ENCODE data around the gene FOXM1. TPM values are rescaled to one million over a fixed set of nuclear protein-coding genes. Genes with fewer than 3 reads are reported as not detected.

FOXM1 gene
- total RNA-seq, 1 experiment from 2014 or later: 118 TPM

DNA sequence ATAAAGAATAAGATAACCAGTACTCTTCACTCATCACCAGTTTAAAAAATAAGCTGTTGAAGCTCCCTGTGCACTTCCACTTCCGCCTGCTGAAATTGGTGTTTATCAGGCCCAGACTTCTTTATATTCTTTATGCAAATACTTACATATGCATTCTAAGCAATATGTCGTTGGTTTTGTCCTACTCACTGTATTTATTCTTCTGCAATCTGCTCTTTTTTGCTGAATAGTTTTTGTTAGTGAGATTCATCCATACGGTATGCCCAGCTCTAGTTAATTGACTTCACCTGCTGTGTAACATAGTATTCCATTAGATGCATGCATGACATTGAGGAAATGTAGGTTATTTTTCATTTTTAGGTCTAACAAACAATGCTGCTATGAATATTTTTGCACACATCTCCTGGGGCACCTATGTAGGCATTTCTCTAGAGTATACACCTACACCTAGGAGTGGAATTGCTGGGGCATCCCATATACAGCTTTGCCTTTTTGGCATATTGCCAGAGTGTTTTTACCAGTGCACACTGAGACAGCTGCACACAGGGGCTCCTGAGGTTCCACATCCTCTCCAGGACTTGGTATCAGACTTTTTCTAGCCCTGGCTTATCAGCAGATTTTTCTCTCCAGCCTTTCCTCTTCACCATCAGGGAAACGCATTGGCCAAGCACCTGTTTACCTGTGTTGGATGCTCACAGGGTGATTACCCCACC is 41.1 kb downstream of the FOXM1 start:
- CTCF ChIA-PET: interaction anchor here (0.6 to 4.0 kb wide), 5 partner anchors 10 to 96 kb away, joined by 3 to 45 read pairs (median 8); no protein-coding TSS in a partner anchor
- H3K27ac Mint-ChIP-seq: no peak overlapping the region
- no peaks in the 10 kb centered on the region for H3K9me3 Mint-ChIP-seq

More for the DNA sequence above, 41.1 kb downstream of the FOXM1 start:
- POLR2A ChIA-PET: no interaction called here
- H3K36me3 Mint-ChIP-seq: peaks cover 15% of the 10 kb centered on the region
- peaks cover 16% of the 10 kb centered on the region for H3K4me1 Mint-ChIP-seq
- no peaks in the 10 kb centered on the region; the same call in none of the 2 replicates for H3K27me3 Mint-ChIP-seq (ENCODE audit: low read depth)
- DNase-seq (ENCODE audit: low spot score): no peak
- no peak overlapping the region for H3K4me3 Mint-ChIP-seq
- TF ChIP-seq IRF2 (CRISPR knock-in tag; IDR thresholded peaks at IDR 0.05; ENCODE audit: borderline replicate concordance, low read depth) (no peak), ZNF138 (CRISPR knock-in tag; conservative IDR thresholded peaks at IDR 0.05) (no peak), ZNF232 (CRISPR knock-in tag; IDR thresholded peaks at IDR 0.05) (no peak), PREB (CRISPR knock-in tag; IDR thresholded peaks at IDR 0.05; ENCODE audit: borderline replicate concordance) (no peak), CBFB (CRISPR knock-in tag; IDR thresholded peaks at IDR 0.05; ENCODE audit: low read depth) (no peak), CREB1 (CRISPR knock-in tag; IDR thresholded peaks at IDR 0.05) (no peak), SMAD4 (CRISPR knock-in tag; IDR thresholded peaks at IDR 0.05) (no peak), KAT7 (CRISPR knock-in tag; IDR thresholded peaks at IDR 0.05; ENCODE audit: borderline replicate concordance) (no peak), STAT6 (CRISPR knock-in tag; conservative IDR thresholded peaks at IDR 0.05; ENCODE audit: low read depth) (no peak), ZBTB43 (CRISPR knock-in tag; IDR thresholded peaks at IDR 0.05) (no peak), FOXP4 (CRISPR knock-in tag; IDR thresholded peaks at IDR 0.05) (no peak)
- TF ChIP-seq, protein P1, sequence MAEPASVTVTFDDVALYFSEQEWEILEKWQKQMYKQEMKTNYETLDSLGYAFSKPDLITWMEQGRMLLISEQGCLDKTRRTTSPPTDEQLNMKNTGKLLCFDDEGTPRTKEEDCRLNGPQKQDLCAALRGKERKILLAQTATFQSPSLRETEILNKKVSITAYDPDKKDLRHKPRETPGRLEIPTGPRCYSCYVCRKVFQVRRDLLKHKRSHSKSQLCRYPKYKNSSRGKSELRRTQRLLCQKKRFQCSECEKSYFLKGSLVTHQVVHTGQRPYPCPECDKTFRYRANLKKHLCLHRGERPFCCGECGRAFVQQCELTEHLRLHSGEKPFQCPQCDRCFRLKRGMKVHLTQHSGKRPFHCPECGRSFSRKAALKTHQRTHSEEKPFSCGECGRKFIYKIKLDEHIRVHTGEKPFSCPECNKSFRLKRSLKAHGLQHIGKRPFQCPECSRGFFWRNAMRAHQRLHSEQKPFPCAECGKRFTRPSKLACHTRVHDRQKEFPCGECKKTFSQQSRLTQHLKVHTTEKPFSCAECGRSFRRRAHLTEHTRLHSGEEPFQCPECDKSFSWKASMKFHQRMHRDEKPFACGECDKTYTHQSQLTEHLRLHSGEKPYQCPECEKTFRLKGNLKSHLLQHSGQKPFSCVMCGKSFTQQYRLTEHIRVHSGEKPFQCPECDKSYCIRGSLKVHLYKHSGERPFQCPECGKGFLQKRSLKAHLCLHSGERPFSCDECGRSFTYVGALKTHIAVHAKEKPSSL (CRISPR knock-in tag; conservative IDR thresholded peaks at IDR 0.05): no peak
- TF ChIP-seq, protein P2, sequence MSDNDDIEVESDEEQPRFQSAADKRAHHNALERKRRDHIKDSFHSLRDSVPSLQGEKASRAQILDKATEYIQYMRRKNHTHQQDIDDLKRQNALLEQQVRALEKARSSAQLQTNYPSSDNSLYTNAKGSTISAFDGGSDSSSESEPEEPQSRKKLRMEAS (CRISPR knock-in tag; IDR thresholded peaks at IDR 0.05): no peak
- ATAC-seq: no peak
